HG02678 (cell line): Measurements from ENCODE around the gene CDC14C.

ENCODE experiments used
- ATAC-seq: cut with Tn5 transposase; IDR thresholded peaks from one replicate; pipeline ENCODE4 v1.9.1; 2021; ENCODE audit warnings: mild to moderate bottlenecking, moderate library complexity; ENCODE audit not compliant: unreplicated experiment

The CDC14C gene

GRCh38 chr7:48971173-48971572 is 46.8 kb downstream of the CDC14C start:
- no peak for ATAC-seq

- ATAC-seq: no peak
These were observed 51.9 kb downstream of the CDC14C start for GRCh38 chr7:48976253-48976652.

GRCh38 chr7:48976850-48977249 is 52.5 kb downstream of the CDC14C start:
- no peak for ATAC-seq
